SK-N-SH (cell line): Measurements from ENCODE around the gene DERL2. TPM values are rescaled to one million over a fixed set of nuclear protein-coding genes. Genes with fewer than 3 reads are reported as not detected.

Experiments used
- CTCF ChIA-PET: fragments of 300-600, 350-600 bp; formaldehyde crosslinking; extraction: SDS; loops from one replicate; lab custom pipeline; 2021; lab: Yijun Ruan, JAX
- POLR2A ChIA-PET: fragments of 350-600 bp; sonication (Branson Sonifier 250); formaldehyde crosslinking; extraction: SDS; loops from one replicate; lab custom pipeline; 2020; ENCODE audit warnings: antibody characterized with exemption, inconsistent platforms; lab: Yijun Ruan, JAX
- DNase-seq: peaks from one replicate; pipeline ENCODE4 v3.0.0; 2012
- H2AFZ ChIP-seq: fragments of 200-600 bp; sonication (generic); 2 replicates; pipeline ENCODE4 v1.8.1; 2016; ENCODE audit warnings: antibody characterized with exemption, mild to moderate bottlenecking, low read depth
- H3F3A ChIP-seq: fragments of 200-600 bp; sonication (generic); replicated peaks from 2 replicates; pipeline ENCODE3; 2016; ENCODE audit warnings: antibody characterized with exemption, mild to moderate bottlenecking; ENCODE audit not compliant: insufficient read depth
- H3K27ac ChIP-seq, 2 experiments: fragments of 200-500 bp in 1 of 2; fragments of 200-600 bp in 1 of 2; sonication (Bioruptor generic) in 1 of 2; sonication (generic), shearing (Covaris generic) in 1 of 2; 2 replicates each; pipeline versions ENCODE4 v1.5.1 to v1.6.1; 2014 to 2016; ENCODE audit warnings: low read depth in 2 of 2, inconsistent platforms in 1 of 2, low read length in 1 of 2, mild to moderate bottlenecking in 1 of 2, mixed read lengths in 1 of 2
- H3K27me3 ChIP-seq: fragments of 200-600 bp; sonication (generic), shearing (Covaris generic); 2 replicates; pipeline ENCODE4 v1.6.1; 2016; ENCODE audit warnings: mixed run types; ENCODE audit not compliant: insufficient read depth
- H3K36me3 ChIP-seq, 2 experiments: fragments of 200-500 bp in 1 of 2; fragments of 200-600 bp in 1 of 2; sonication (Bioruptor generic) in 1 of 2; sonication (generic) in 1 of 2; replicated peaks in 1 of 2; 2 replicates each; pipeline versions ENCODE3 to v1.5.1; 2014 to 2016; ENCODE audit warnings: low read length in 1 of 2, mild to moderate bottlenecking in 1 of 2; ENCODE audit not compliant: insufficient read depth in 2 of 2, control insufficient read depth in 1 of 2
- H3K4me1 ChIP-seq, 2 experiments: fragments of 200-500 bp in 1 of 2; fragments of 200-600 bp in 1 of 2; sonication (Bioruptor generic) in 1 of 2; sonication (generic), shearing (Covaris generic) in 1 of 2; 2 replicates each; pipeline versions ENCODE4 v1.5.1 to v1.6.1; 2014 to 2016; ENCODE audit warnings: low read depth in 1 of 2, low read length in 1 of 2, mixed run types in 1 of 2; ENCODE audit not compliant: insufficient read depth in 2 of 2, control insufficient read depth in 1 of 2
- H3K4me2 ChIP-seq: fragments of 200-600 bp; sonication (generic), shearing (Covaris generic); 2 replicates; pipeline ENCODE4 v1.6.1; 2017; ENCODE audit warnings: mixed run types
- H3K4me3 ChIP-seq, 2 experiments: fragments of 200-500 bp in 1 of 2; fragments of 200-600 bp in 1 of 2; sonication (Bioruptor generic) in 1 of 2; sonication (generic), shearing (Covaris generic) in 1 of 2; 2 replicates each; pipeline versions ENCODE4 v1.5.1 to v1.8.1; 2014 to 2016; ENCODE audit warnings: low read depth in 2 of 2, inconsistent platforms in 1 of 2, low read length in 1 of 2, mild to moderate bottlenecking in 1 of 2, mixed read lengths in 1 of 2, moderate library complexity in 1 of 2
- H3K79me2 ChIP-seq: fragments of 200-600 bp; sonication (generic); 2 replicates; pipeline ENCODE4 v1.8.1; 2017; ENCODE audit warnings: mild to moderate bottlenecking; ENCODE audit not compliant: insufficient read depth
- H3K9ac ChIP-seq: fragments of 200-600 bp; sonication (generic); 2 replicates; pipeline ENCODE4 v1.6.1; 2017; ENCODE audit warnings: mixed run types
- H3K9me2 ChIP-seq: fragments of 200-600 bp; sonication (generic); 2 replicates; pipeline ENCODE4 v1.6.1; 2017; ENCODE audit warnings: mixed run types
- H3K9me3 ChIP-seq: fragments of 200-600 bp; sonication (generic); 2 replicates; pipeline ENCODE4 v1.6.1; 2017; ENCODE audit warnings: mixed run types, mild to moderate bottlenecking, moderate library complexity
- H4K20me1 ChIP-seq: fragments of 200-600 bp; sonication (generic); 2 replicates; pipeline ENCODE4 v1.6.1; 2017; ENCODE audit warnings: mild to moderate bottlenecking, mixed run types; ENCODE audit not compliant: insufficient read depth
- ELF1 ChIP-seq: IDR thresholded peaks from 2 replicates; pipeline ENCODE4 v1.4.0; 2012
- FOSL2 ChIP-seq: IDR thresholded peaks from 2 replicates; pipeline ENCODE4 v1.4.0; 2012; ENCODE audit warnings: low read depth, mild to moderate bottlenecking, moderate library complexity, borderline replicate concordance
- FOXJ3 ChIP-seq: sonication (generic); formaldehyde crosslinking; IDR thresholded peaks from 2 replicates; pipeline ENCODE4 v1.5.1; 2020; ENCODE audit warnings: mild to moderate bottlenecking, missing genetic modification reagents
- FOXM1 ChIP-seq: IDR thresholded peaks from 2 replicates; pipeline ENCODE4 v1.4.0; 2012; ENCODE audit warnings: low read depth, mild to moderate bottlenecking
- GABPA ChIP-seq: IDR thresholded peaks from 2 replicates; pipeline ENCODE4 v1.4.0; 2012; ENCODE audit warnings: low read depth, mild to moderate bottlenecking
- GATA2 ChIP-seq: sonication (generic); formaldehyde crosslinking; IDR thresholded peaks from 2 replicates; pipeline ENCODE4 v1.5.0; 2020; ENCODE audit warnings: mild to moderate bottlenecking, missing genetic modification reagents
- IRF3 ChIP-seq: fragments of 150-350 bp; IDR thresholded peaks from 2 replicates; pipeline ENCODE4 v1.6.1; 2016; ENCODE audit warnings: mild to moderate bottlenecking, low read depth, low read length
- MAX ChIP-seq: IDR thresholded peaks from 2 replicates; pipeline ENCODE4 v1.4.0; 2012; ENCODE audit warnings: low read depth
- NRF1 ChIP-seq: IDR thresholded peaks from 2 replicates; pipeline ENCODE4 v1.6.1; 2012; ENCODE audit warnings: low read depth, mild to moderate bottlenecking, low read length
- PBX3 ChIP-seq: IDR thresholded peaks from 2 replicates; pipeline ENCODE4; 2012
- POLR2AphosphoS5 ChIP-seq: IDR thresholded peaks from 2 replicates; pipeline ENCODE4 v1.6.1; 2012; ENCODE audit warnings: low read depth, low read length
- REST ChIP-seq: IDR thresholded peaks from 2 replicates; pipeline ENCODE4 v1.6.1; 2012; ENCODE audit warnings: mild to moderate bottlenecking, low read depth, low read length, moderate library complexity
- SMC3 ChIP-seq: IDR thresholded peaks from 2 replicates; pipeline ENCODE4 v1.6.1; 2012; ENCODE audit warnings: low read depth, low read length, improper control_type of control experiment
- TCF12 ChIP-seq: IDR thresholded peaks from 2 replicates; pipeline ENCODE4 v1.4.0; 2012
- ZBTB33 ChIP-seq: IDR thresholded peaks from 2 replicates; pipeline ENCODE4 v1.4.0; 2012; ENCODE audit warnings: low read depth, borderline replicate concordance
- WGBS: methylation state at CpG from one replicate; pipeline ENCODE4 v1.1.6; 2017; ENCODE audit warnings: low lambda C conversion rate; 5-methylcytosine and 5-hydroxymethylcytosine counted together
- polyA plus RNA-seq, 3 experiments: library from polyadenylated mRNA; depleted of rRNA; stranded (reverse); fragments of >200 nt; gene quantifications; 2 replicates each; pipeline ENCODE4 v1.2.3, GENCODE V29; 2012

The DERL2 gene
- polyA plus RNA-seq, 1 of the 3 experiments (the other 2 are of a cell fraction): 42.5 TPM

GRCh38 chr17:5485270-5486205 is at the start of gene DERL2 (continued):
- TF ChIP-seq REST (peak; percentile 59; the same call in 1 of the 2 replicates), FOXJ3 (CRISPR knock-in tag) (no peak), GATA2 (no peak), ELF1 (no peak), ZBTB33 (no peak), FOXM1 (no peak), SMC3 (no peak), GABPA (peak; percentile 63), POLR2AphosphoS5 (peak; percentile 37; the same call in 1 of the 2 replicates), PBX3 (no peak), TCF12 (no peak)

- H3K9me3 ChIP-seq: no peaks in the 10 kb centered on the region
- no peaks in the 10 kb centered on the region for H3K4me1 ChIP-seq
- no peak overlapping the region for H3K27ac ChIP-seq
- no peaks in the 10 kb centered on the region for H3K9me2 ChIP-seq
- no peaks in the 10 kb centered on the region for H3F3A ChIP-seq
- H2AFZ ChIP-seq: no peak overlapping the region
- H3K4me2 ChIP-seq: no peak overlapping the region
- POLR2A ChIA-PET: no interaction called here
- H3K79me2 ChIP-seq: no peaks in the 10 kb centered on the region
- CTCF ChIA-PET: no interaction called here
- DNase-seq: no peak
- no peak overlapping the region for H3K4me3 ChIP-seq
- peaks cover 0 to 3% of the 10 kb centered on the region in 2 experiments for H3K36me3 ChIP-seq
- no peaks in the 10 kb centered on the region for H4K20me1 ChIP-seq
- 71% methylated on average over 2 of the region's 2 CpGs for WGBS
- no peak overlapping the region for H3K9ac ChIP-seq
- no peaks in the 10 kb centered on the region for H3K27me3 ChIP-seq
- TF ChIP-seq IRF3: no peak
- TF ChIP-seq ZBTB33: no peak
- no peak for TF ChIP-seq FOXM1
- TF ChIP-seq ELF1: no peak
- TF ChIP-seq FOSL2: no peak
- no peak for TF ChIP-seq NRF1
- no peak for TF ChIP-seq SMC3
- TF ChIP-seq MAX: no peak
These were observed 49.5 kb upstream of the DERL2 start for GRCh38 chr17:5535436-5535835.
